Measurements from ENCODE around the gene TBX1. TPM values are rescaled to one million over a fixed set of nuclear protein-coding genes. Genes with fewer than 3 reads are reported as not detected.

TBX1 gene
- total RNA-seq, 1 experiment from 2014 or later = 0.74 TPM

DNA sequence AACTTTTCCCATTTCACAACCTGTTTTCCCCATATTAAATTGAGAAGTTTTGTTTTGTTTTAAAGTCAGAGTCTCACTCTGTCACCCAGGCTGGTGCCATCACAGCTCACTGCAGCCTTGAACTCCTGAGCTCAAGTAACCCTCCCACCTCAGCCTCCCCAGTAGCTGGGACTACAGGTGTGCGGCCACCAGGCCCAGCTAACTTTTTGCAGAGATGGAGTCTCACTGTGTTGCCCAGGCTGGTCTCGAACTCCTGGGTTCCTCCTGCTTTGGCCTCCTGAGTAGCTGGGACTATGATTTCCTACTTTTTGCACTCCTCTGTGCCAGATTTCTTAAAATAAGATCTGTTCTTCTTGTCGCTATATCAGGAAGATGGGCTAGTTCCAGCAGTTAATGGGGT is 49.2 kb downstream of the TBX1 start:
- Histone ChIP-seq H3K9me3 (ENCODE audit: insufficient read depth, low read depth) (no peaks in the 10 kb centered on the region), H3K27me3 (ENCODE audit: insufficient read depth, low read depth) (no peaks in the 10 kb centered on the region), H3K27ac (no peak overlapping the region), H3K4me1 (replicated peaks; ENCODE audit: insufficient read depth) (peaks cover 27% of the 10 kb centered on the region), H3F3A (ENCODE audit: insufficient read depth, low read depth) (peaks cover 24% of the 10 kb centered on the region), H3K79me2 (ENCODE audit: low read depth) (no peaks in the 10 kb centered on the region), H2AFZ (no peak overlapping the region), H3K4me3 (no peak overlapping the region), H3K9me2 (ENCODE audit: insufficient read depth) (no peaks in the 10 kb centered on the region), H3K36me3 (ENCODE audit: low read depth) (no peaks in the 10 kb centered on the region), H3K4me2 (no peak overlapping the region), H4K20me1 (ENCODE audit: insufficient read depth) (no peaks in the 10 kb centered on the region)
- no TSS peak for BruUV-seq (replicated peaks)
- POLR2A ChIA-PET (ENCODE audit: unreplicated experiment) = no interaction called here
- intact Hi-C loops (cut with micrococcal nuclease; ENCODE audit: unreplicated experiment) = no loop called here
- CTCF ChIA-PET = no interaction called here
- TF ChIP-seq EZH2 (IDR thresholded peaks at IDR 0.05; ENCODE audit: low read depth) (no peak), CTCF (conservative IDR thresholded peaks at IDR 0.05) (no peak)
- DNase-seq = no peak

GRCh38 chr22:19810381-19811201 is 50.0 kb downstream of the TBX1 start:
- Histone ChIP-seq H3K4me2 (no peak overlapping the region), H3K27me3 (ENCODE audit: insufficient read depth, low read depth) (no peaks in the 10 kb centered on the region), H3K4me3 (no peak overlapping the region), H3K4me1 (replicated peaks; ENCODE audit: insufficient read depth) (peaks cover 20% of the 10 kb centered on the region), H3K79me2 (ENCODE audit: low read depth) (no peaks in the 10 kb centered on the region), H3F3A (ENCODE audit: insufficient read depth, low read depth) (peaks cover 15% of the 10 kb centered on the region), H4K20me1 (ENCODE audit: insufficient read depth) (no peaks in the 10 kb centered on the region), H3K9me2 (ENCODE audit: insufficient read depth) (no peaks in the 10 kb centered on the region), H3K36me3 (ENCODE audit: low read depth) (no peaks in the 10 kb centered on the region), H2AFZ (no peak overlapping the region), H3K9me3 (ENCODE audit: insufficient read depth, low read depth) (no peaks in the 10 kb centered on the region), H3K27ac (no peak overlapping the region)
- no peak for TF ChIP-seq CTCF (conservative IDR thresholded peaks at IDR 0.05)
- TF ChIP-seq EZH2 (IDR thresholded peaks at IDR 0.05; ENCODE audit: low read depth) = no peak
- CTCF ChIA-PET = no interaction called here
- DNase-seq = no peak
- BruUV-seq (replicated peaks) = no TSS peak
- POLR2A ChIA-PET (ENCODE audit: unreplicated experiment) = no interaction called here
- intact Hi-C loops (cut with micrococcal nuclease; ENCODE audit: unreplicated experiment) = no loop called here

DNA sequence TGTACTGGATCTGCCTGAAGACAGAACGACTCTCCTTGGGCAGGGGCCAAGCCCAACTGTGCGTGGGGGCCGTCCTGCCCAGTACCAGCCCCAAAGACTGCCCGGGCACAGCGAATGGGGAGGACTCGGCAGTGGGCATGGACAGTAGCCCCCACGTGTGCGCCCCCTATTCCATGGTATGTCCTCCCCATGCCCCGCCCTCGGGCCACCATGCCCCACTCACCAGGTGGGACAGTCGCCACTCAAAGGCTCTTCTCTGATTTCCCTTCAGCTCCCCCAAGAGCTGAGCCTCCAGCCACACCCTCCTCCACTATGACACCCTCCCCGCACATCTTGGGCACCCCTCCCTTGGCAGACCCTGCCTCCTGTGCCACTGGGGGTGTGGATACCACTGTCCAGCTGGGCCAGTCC is 50.6 kb downstream of the TBX1 start:
- BruUV-seq (replicated peaks) = no TSS peak
- ChIA-PET POLR2A (ENCODE audit: unreplicated experiment) (no interaction called here), CTCF (no interaction called here)

More for the DNA sequence above, 50.6 kb downstream of the TBX1 start:
- no peaks in the 10 kb centered on the region for H4K20me1 ChIP-seq (ENCODE audit: insufficient read depth)
- H3K79me2 ChIP-seq (ENCODE audit: low read depth) = no peaks in the 10 kb centered on the region
- H2AFZ ChIP-seq = no peak overlapping the region
- peaks cover 9% of the 10 kb centered on the region for H3F3A ChIP-seq (ENCODE audit: insufficient read depth, low read depth)
- H3K4me1 ChIP-seq (replicated peaks; ENCODE audit: insufficient read depth) = peaks cover 14% of the 10 kb centered on the region
- DNase-seq = no peak
- no peaks in the 10 kb centered on the region for H3K27me3 ChIP-seq (ENCODE audit: insufficient read depth, low read depth)
- intact Hi-C loops (cut with micrococcal nuclease; ENCODE audit: unreplicated experiment) = no loop called here
- no peak overlapping the region for H3K4me2 ChIP-seq
- no peaks in the 10 kb centered on the region for H3K9me3 ChIP-seq (ENCODE audit: insufficient read depth, low read depth)
- H3K4me3 ChIP-seq = no peak overlapping the region
- TF ChIP-seq EZH2 (IDR thresholded peaks at IDR 0.05; ENCODE audit: low read depth) = no peak
- TF ChIP-seq CTCF (conservative IDR thresholded peaks at IDR 0.05) = no peak
- H3K9me2 ChIP-seq (ENCODE audit: insufficient read depth) = no peaks in the 10 kb centered on the region
- no peaks in the 10 kb centered on the region for H3K36me3 ChIP-seq (ENCODE audit: low read depth)
- H3K27ac ChIP-seq = no peak overlapping the region
